Neural progenitor cell (in vitro differentiated cells): ENCODE data around the gene STC2. TPM values are rescaled to one million over a fixed set of nuclear protein-coding genes. Genes with fewer than 3 reads are reported as not detected.

Experiments
- DNase-seq: peaks from one replicate; pipeline ENCODE4 v3.0.0-alpha.2; 2016; ENCODE audit warnings: low spot score
- H2AFZ ChIP-seq: fragments of 200-600 bp; sonication (generic); replicated peaks from 2 replicates; pipeline ENCODE4 v1.6.1; 2016; ENCODE audit warnings: antibody characterized with exemption
- H3F3A ChIP-seq: fragments of 200-600 bp; sonication (generic); 2 replicates; pipeline ENCODE4 v1.6.1; 2016; ENCODE audit warnings: antibody characterized with exemption, low read depth
- H3K27ac ChIP-seq: fragments of 200-600 bp; sonication (generic); 2 replicates; pipeline ENCODE4 v1.5.1; 2016; ENCODE audit warnings: mild to moderate bottlenecking
- H3K27me3 ChIP-seq: fragments of 200-600 bp; sonication (generic); 2 replicates; pipeline ENCODE4 v1.6.1; 2016; ENCODE audit warnings: mild to moderate bottlenecking, moderate library complexity
- H3K36me3 ChIP-seq: fragments of 200-600 bp; sonication (generic); 2 replicates; pipeline ENCODE4 v1.5.1; 2016
- H3K4me1 ChIP-seq: fragments of 200-600 bp; sonication (generic); 2 replicates; pipeline ENCODE4 v1.6.1; 2016; ENCODE audit warnings: mixed run types
- H3K4me2 ChIP-seq: fragments of 200-600 bp; sonication (generic); 2 replicates; pipeline ENCODE4 v1.6.1; 2016
- H3K4me3 ChIP-seq: fragments of 200-600 bp; sonication (generic); 2 replicates; pipeline ENCODE4 v1.5.1; 2016
- H3K79me2 ChIP-seq: fragments of 200-600 bp; sonication (generic); 2 replicates; pipeline ENCODE4 v1.6.1; 2016; ENCODE audit warnings: low read depth
- H3K9ac ChIP-seq: fragments of 200-600 bp; sonication (generic); 2 replicates; pipeline ENCODE4 v1.6.1; 2016
- H3K9me3 ChIP-seq: fragments of 200-600 bp; sonication (generic); 2 replicates; pipeline ENCODE4 v1.5.1; 2016; ENCODE audit warnings: low read depth
- H4K20me1 ChIP-seq: fragments of 200-600 bp; sonication (generic); 2 replicates; pipeline ENCODE4 v1.6.1; 2016; ENCODE audit warnings: low read depth
- H3K27ac Mint-ChIP-seq: 3 replicates; pipeline ENCODE4 v1.8.0; 2021; ENCODE audit warnings: mixed read lengths
- H3K27me3 Mint-ChIP-seq: 2 replicates; pipeline ENCODE4 v1.8.0; 2022; ENCODE audit warnings: low read depth, mild to moderate bottlenecking, inconsistent platforms, moderate library complexity, mixed read lengths; ENCODE audit not compliant: insufficient read depth
- H3K36me3 Mint-ChIP-seq: 3 replicates; pipeline ENCODE4 v1.8.0; 2021; ENCODE audit warnings: mixed read lengths
- H3K4me1 Mint-ChIP-seq: 3 replicates; pipeline ENCODE4 v1.8.0; 2021; ENCODE audit warnings: mixed read lengths
- H3K4me3 Mint-ChIP-seq: 3 replicates; pipeline ENCODE4 v1.8.0; 2021; ENCODE audit warnings: mild to moderate bottlenecking, moderate library complexity, mixed read lengths
- H3K9me3 Mint-ChIP-seq: 3 replicates; pipeline ENCODE4 v1.8.0; 2020; ENCODE audit warnings: mixed read lengths
- EZH2 ChIP-seq: fragments of 200-600 bp; sonication (generic); IDR thresholded peaks from 2 replicates; pipeline ENCODE4 v1.6.1; 2017; ENCODE audit warnings: antibody characterized with exemption, mild to moderate bottlenecking, moderate library complexity
- EZH2phosphoT487 ChIP-seq: fragments of 200-600 bp; sonication (generic); IDR thresholded peaks from 2 replicates; pipeline ENCODE4 v1.6.1; 2017; ENCODE audit warnings: antibody characterized with exemption
- total RNA-seq: library from RNA; depleted of rRNA; stranded (reverse); fragments of >200 nt; gene quantifications from 2 replicates; pipeline ENCODE4 v1.2.3, GENCODE V29; 2015; ENCODE audit warnings: low replicate concordance
- TF ChIP-seq, protein P1 (sequence below): fragments of 200-600 bp; sonication (generic); IDR thresholded peaks from 2 replicates; pipeline ENCODE4 v1.5.1; 2017; ENCODE audit warnings: antibody characterized with exemption, mild to moderate bottlenecking

The STC2 gene
- total RNA-seq, 1 donor from 2014 or later, result 25.3 TPM

DNA sequence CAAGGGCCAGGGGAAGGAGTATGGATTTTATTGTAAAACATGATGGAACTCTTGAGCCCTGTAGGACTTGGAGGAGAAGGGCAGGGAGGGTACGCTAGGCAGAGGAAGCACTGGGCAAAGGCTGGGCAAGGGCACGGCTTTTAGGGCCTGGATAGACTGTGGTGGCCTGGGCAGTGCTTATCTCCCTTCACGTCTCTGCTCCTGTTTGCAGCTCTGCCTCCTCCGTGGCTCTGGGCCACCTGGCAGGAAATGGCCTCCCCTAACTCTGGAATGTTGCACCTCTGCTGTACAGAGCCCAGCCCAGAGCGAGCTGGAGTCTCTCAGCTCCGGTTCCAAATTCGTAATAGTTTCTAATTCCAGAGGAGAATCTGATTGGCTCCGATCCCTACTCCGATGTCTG is 12.2 kb upstream of the STC2 start:
- Histone ChIP-seq H3K9ac (no peak overlapping the region), H3K36me3 (no peaks in the 10 kb centered on the region), H3K4me2 (no peak overlapping the region), H3K79me2 (no peaks in the 10 kb centered on the region), H3K27me3 (no peaks in the 10 kb centered on the region), H3K4me3 (no peak overlapping the region), H2AFZ (no peak overlapping the region), H3K4me1 (peaks cover 4% of the 10 kb centered on the region), H4K20me1 (no peaks in the 10 kb centered on the region), H3F3A (no peaks in the 10 kb centered on the region), H3K27ac (no peak overlapping the region), H3K9me3 (no peaks in the 10 kb centered on the region)
- H3K4me3 Mint-ChIP-seq, result no peak overlapping the region
- no peaks in the 10 kb centered on the region for H3K36me3 Mint-ChIP-seq
- peaks cover 11% of the 10 kb centered on the region for H3K4me1 Mint-ChIP-seq
- H3K27me3 Mint-ChIP-seq, result peaks cover 2% of the 10 kb centered on the region
- H3K27ac Mint-ChIP-seq, result no peak overlapping the region
- DNase-seq, result no peak
- TF ChIP-seq, protein P1, sequence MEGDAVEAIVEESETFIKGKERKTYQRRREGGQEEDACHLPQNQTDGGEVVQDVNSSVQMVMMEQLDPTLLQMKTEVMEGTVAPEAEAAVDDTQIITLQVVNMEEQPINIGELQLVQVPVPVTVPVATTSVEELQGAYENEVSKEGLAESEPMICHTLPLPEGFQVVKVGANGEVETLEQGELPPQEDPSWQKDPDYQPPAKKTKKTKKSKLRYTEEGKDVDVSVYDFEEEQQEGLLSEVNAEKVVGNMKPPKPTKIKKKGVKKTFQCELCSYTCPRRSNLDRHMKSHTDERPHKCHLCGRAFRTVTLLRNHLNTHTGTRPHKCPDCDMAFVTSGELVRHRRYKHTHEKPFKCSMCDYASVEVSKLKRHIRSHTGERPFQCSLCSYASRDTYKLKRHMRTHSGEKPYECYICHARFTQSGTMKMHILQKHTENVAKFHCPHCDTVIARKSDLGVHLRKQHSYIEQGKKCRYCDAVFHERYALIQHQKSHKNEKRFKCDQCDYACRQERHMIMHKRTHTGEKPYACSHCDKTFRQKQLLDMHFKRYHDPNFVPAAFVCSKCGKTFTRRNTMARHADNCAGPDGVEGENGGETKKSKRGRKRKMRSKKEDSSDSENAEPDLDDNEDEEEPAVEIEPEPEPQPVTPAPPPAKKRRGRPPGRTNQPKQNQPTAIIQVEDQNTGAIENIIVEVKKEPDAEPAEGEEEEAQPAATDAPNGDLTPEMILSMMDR, result no peak
- no peak for TF ChIP-seq EZH2
- TF ChIP-seq EZH2phosphoT487, result no peak
- no peaks in the 10 kb centered on the region for H3K9me3 Mint-ChIP-seq

DNA sequence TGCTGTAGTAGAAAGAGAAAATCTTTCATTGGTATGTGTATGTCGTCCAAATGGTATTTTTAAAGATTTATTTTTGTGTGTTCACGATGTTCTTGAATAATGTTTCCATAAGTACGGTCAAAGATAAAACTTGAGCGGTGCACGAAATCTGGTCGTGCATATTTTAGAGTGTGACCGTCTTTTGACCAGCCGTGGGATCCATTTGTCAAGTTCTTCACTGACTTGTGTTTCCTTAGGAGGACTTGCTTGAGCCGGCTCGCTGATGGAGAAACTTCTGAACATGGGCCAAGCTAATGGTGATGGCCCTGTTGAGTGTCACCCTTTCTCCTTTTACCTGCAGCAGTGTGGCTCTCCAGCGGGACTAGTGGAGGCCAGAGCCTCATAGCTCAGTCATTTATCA is 11.1 kb upstream of the STC2 start:
- TF ChIP-seq, protein P1, result no peak
- no peak for TF ChIP-seq EZH2
- Mint-ChIP-seq H3K27me3 (peaks cover 2% of the 10 kb centered on the region), H3K4me3 (no peak overlapping the region), H3K36me3 (no peaks in the 10 kb centered on the region), H3K9me3 (no peaks in the 10 kb centered on the region), H3K27ac (no peak overlapping the region), H3K4me1 (peaks cover 11% of the 10 kb centered on the region)
- no peak overlapping the region for H3K4me2 ChIP-seq
- H4K20me1 ChIP-seq, result no peaks in the 10 kb centered on the region
- no peak overlapping the region for H3K4me3 ChIP-seq
- no peaks in the 10 kb centered on the region for H3K36me3 ChIP-seq
- no peak overlapping the region for H3K27ac ChIP-seq
- H3K9ac ChIP-seq, result no peak overlapping the region
- H3K4me1 ChIP-seq, result peaks cover 4% of the 10 kb centered on the region
- no peak for DNase-seq
- no peaks in the 10 kb centered on the region for H3F3A ChIP-seq
- H2AFZ ChIP-seq, result no peak overlapping the region
- H3K79me2 ChIP-seq, result no peaks in the 10 kb centered on the region
- no peaks in the 10 kb centered on the region for H3K9me3 ChIP-seq
- H3K27me3 ChIP-seq, result no peaks in the 10 kb centered on the region

DNA sequence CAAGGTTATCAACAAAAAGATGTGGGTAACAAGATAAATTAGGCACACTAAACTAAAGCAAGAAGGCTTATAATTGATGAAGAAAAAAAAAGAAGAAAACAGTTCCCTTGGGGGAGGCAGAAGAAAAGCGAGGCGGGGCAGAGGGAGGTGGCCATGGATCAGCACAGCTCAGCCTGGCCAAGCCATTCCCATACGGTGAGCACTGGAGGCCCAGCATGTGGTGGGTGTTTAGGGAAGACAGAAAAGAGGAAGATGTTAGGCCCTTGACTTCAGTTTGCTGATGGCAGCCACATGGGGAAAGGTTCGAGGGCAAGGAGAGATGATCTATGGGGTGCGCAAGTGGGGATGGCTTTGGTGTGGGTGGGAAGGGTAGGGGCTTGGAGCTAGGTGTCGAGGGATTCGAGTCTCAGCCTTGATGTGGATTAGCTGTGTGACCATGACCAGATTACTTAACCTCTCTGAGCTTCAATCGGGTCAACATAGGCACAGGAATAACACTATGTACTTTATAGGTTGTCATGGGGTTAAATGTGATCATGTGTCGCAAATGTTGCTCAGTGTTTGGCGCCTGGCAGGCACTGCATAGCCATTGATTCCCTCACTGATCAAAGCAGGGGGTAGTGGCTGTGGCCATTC is 10.3 kb upstream of the STC2 start:
- no peaks in the 10 kb centered on the region for H3K36me3 Mint-ChIP-seq
- peaks cover 11% of the 10 kb centered on the region for H3K4me1 Mint-ChIP-seq
- DNase-seq, result no peak
- peaks cover 2% of the 10 kb centered on the region for H3K27me3 Mint-ChIP-seq
- no peaks in the 10 kb centered on the region for H3K9me3 Mint-ChIP-seq
- H3K4me3 Mint-ChIP-seq, result no peak overlapping the region
- no peaks in the 10 kb centered on the region for H3K36me3 ChIP-seq
- H3K4me2 ChIP-seq, result no peak overlapping the region
- no peaks in the 10 kb centered on the region for H3K79me2 ChIP-seq
- no peaks in the 10 kb centered on the region for H4K20me1 ChIP-seq
- H3K27ac ChIP-seq, result no peak overlapping the region
- H3F3A ChIP-seq, result no peaks in the 10 kb centered on the region
- no peaks in the 10 kb centered on the region for H3K9me3 ChIP-seq
- H3K27ac Mint-ChIP-seq, result no peak overlapping the region
- H3K4me3 ChIP-seq, result no peak overlapping the region
- H3K4me1 ChIP-seq, result peaks cover 7% of the 10 kb centered on the region
- TF ChIP-seq EZH2 (no peak), EZH2phosphoT487 (no peak)
- TF ChIP-seq, protein P1, result no peak
- H3K27me3 ChIP-seq, result no peaks in the 10 kb centered on the region
- H2AFZ ChIP-seq, result no peak overlapping the region
- no peak overlapping the region for H3K9ac ChIP-seq
